Upper lobe of left lung (tissue), 4 donors: ENCODE data around the gene FGF14.

ENCODE experiments used
- EP300 ChIP-seq, 4 donors: sonication (generic); formaldehyde crosslinking; IDR thresholded peaks; one replicate each; pipeline ENCODE4 v1.5.1; 2017; ENCODE audit warnings: antibody characterized with exemption in 4 of 4, control low read depth in 2 of 4
- POLR2AphosphoS5 ChIP-seq, 2 donors: sonication (generic); formaldehyde crosslinking; IDR thresholded peaks; one replicate each; pipeline ENCODE4 v1.5.1; 2017; ENCODE audit warnings: antibody characterized with exemption in 2 of 2
- TF ChIP-seq, protein P1 (sequence below), 6 experiments: fragments of 450-650 bp in 4 of 6; fragments of 200-600 bp in 2 of 6; sonication (generic) in 2 of 6; IDR thresholded peaks; one replicate each; pipeline ENCODE4 v1.5.1; 2016 to 2019; ENCODE audit warnings: antibody characterized with exemption in 6 of 6

DNA sequence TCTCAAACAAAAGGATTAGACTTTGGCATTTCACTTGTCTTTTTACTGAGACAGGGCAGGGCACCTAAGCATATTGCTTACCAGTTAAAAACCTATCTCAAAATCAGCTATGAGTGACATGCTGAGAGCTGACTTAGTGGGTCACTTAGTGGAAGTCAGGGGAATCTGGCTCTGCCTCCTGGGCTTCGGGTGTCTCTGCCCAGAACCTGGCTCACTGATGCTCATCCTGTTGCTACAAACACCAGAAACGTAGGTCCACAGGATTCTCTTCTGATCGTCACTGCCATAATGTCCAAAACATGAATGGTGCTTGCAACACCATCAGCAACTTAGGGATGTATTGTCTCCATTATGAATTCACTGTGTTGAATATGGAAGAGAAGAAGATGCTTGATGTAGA, 673.2 kb downstream of the FGF14 start:
- TF ChIP-seq POLR2AphosphoS5 (IDR thresholded peaks at IDR 0.05) (no peak), EP300 (IDR thresholded peaks at IDR 0.05) (no peak)
- TF ChIP-seq, protein P1, sequence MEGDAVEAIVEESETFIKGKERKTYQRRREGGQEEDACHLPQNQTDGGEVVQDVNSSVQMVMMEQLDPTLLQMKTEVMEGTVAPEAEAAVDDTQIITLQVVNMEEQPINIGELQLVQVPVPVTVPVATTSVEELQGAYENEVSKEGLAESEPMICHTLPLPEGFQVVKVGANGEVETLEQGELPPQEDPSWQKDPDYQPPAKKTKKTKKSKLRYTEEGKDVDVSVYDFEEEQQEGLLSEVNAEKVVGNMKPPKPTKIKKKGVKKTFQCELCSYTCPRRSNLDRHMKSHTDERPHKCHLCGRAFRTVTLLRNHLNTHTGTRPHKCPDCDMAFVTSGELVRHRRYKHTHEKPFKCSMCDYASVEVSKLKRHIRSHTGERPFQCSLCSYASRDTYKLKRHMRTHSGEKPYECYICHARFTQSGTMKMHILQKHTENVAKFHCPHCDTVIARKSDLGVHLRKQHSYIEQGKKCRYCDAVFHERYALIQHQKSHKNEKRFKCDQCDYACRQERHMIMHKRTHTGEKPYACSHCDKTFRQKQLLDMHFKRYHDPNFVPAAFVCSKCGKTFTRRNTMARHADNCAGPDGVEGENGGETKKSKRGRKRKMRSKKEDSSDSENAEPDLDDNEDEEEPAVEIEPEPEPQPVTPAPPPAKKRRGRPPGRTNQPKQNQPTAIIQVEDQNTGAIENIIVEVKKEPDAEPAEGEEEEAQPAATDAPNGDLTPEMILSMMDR (IDR thresholded peaks at IDR 0.05): no peak
